Anterior cingulate cortex (tissue), 58 donors: Measurements from ENCODE around the gene SKOR1.

ENCODE experiments used
- DNase-seq, 58 donors: peaks; one replicate each; lab custom pipeline; 2025; lab: John Stamatoyannopoulos, UW

SKOR1 gene

GRCh38 chr15:67829647-67830504 is 4.6 kb downstream of the SKOR1 start:
- no peak for DNase-seq

GRCh38 chr15:67831363-67831762 is 6.1 kb downstream of the SKOR1 start:
- no peak for DNase-seq

GRCh38 chr15:67832031-67832551 is 6.8 kb downstream of the SKOR1 start:
- no peak for DNase-seq

- no peak for DNase-seq
Observed at GRCh38 chr15:67832897-67833709, 7.8 kb downstream of the SKOR1 start.

GRCh38 chr15:67833710-67834511 is 8.6 kb downstream of the SKOR1 start:
- DNase-seq = peak in 1 of 58 donors; percentile 10

- DNase-seq = no peak
Observed at GRCh38 chr15:67834581-67835296, 9.4 kb downstream of the SKOR1 start.

- DNase-seq = no peak
Observed at GRCh38 chr15:67835297-67836133, 10.2 kb downstream of the SKOR1 start.

- DNase-seq = no peak
Observed at GRCh38 chr15:67836134-67836455, 10.8 kb downstream of the SKOR1 start.

- DNase-seq = peak in 14 of 58 donors; percentile 3 to 32 (median 16)
Observed at GRCh38 chr15:67836477-67836876, 11.2 kb downstream of the SKOR1 start.

GRCh38 chr15:67836955-67837354 is 11.6 kb downstream of the SKOR1 start:
- DNase-seq = no peak

GRCh38 chr15:67838789-67839332 is 13.6 kb downstream of the SKOR1 start:
- peak in 42 of 58 donors; percentile 14 to 71 (median 34) for DNase-seq

GRCh38 chr15:67839499-67839928 is 14.2 kb downstream of the SKOR1 start:
- DNase-seq = peak in 23 of 58 donors; percentile 2 to 65 (median 27)

GRCh38 chr15:67839929-67840748 is 14.8 kb downstream of the SKOR1 start, which contains the start of gene RNU6-1:
TSS of gene RNU6-1 (minus strand) at chr15:67840045.
- DNase-seq = peak; percentile 45 to 96 (median 88)

GRCh38 chr15:67840749-67841512 is 15.6 kb downstream of the SKOR1 start:
- peak in 25 of 58 donors; percentile 3 to 56 (median 28) for DNase-seq

GRCh38 chr15:67841513-67841762 is 16.1 kb downstream of the SKOR1 start:
- DNase-seq = no peak

- no peak for DNase-seq
Observed at GRCh38 chr15:67843092-67843501, 17.8 kb downstream of the SKOR1 start.
